ENCODE data around the gene CSNK2B. TPM values are rescaled to one million over a fixed set of nuclear protein-coding genes. Genes with fewer than 3 reads are reported as not detected.

Gene CSNK2B
- total and polyA plus RNA-seq, 9 of the 15 experiments (the other 6 are each of a cell fraction or from before 2014, with no cell fraction given), result 120 to 1,126 (median 529) TPM

DNA sequence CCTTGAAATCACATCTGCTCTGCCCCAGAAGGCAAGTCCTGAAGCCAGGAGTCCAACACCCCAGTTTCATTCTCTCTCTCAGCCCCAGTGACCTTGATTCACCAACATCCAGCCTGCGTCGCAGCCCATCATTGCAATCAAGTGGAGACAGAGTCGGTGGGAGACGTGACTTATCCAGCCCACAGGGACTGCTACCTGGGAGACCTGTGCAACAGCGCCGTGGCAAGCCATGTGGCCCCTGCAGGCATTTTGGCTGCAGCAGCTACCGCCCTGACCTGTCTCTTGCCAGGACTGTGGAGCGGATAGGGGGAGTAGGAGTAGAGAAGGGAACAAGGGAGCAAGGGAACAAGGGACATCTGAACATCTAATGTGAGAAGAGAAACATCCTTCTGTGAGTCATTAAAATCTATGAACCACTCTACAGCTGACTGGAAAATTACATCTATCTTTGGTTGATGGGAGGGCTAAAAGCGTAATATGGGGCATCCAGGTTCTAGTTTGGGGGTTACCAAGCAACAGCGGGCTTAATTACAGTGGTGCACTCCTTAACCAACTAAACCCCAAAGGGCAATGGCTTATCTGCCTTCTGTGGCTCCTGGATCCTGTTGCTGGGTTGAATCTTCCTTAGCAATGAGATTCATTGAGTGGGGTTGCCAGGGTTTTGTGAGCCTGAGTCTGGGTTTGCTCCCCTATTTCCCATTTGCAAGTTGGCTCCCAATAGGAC lies 51.8 kb downstream of the CSNK2B start (continued):
- no peak for TF ChIP-seq ZFPM2 (CRISPR knock-in tag; IDR thresholded peaks at IDR 0.05)
- TF ChIP-seq, protein P1, sequence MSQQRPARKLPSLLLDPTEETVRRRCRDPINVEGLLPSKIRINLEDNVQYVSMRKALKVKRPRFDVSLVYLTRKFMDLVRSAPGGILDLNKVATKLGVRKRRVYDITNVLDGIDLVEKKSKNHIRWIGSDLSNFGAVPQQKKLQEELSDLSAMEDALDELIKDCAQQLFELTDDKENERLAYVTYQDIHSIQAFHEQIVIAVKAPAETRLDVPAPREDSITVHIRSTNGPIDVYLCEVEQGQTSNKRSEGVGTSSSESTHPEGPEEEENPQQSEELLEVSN (IDR thresholded peaks at IDR 0.05; ENCODE audit: borderline replicate concordance in 1 of 2, extremely low read depth in 1 of 2, insufficient read depth in 1 of 2, insufficient read length in 1 of 2, low read depth in 1 of 2, low read length in 1 of 2, poor library complexity in 1 of 2, severe bottlenecking in 1 of 2), result peak; percentile 14 to 47
- TF ChIP-seq U2AF2 (optimal IDR thresholded peaks at IDR 0.05; ENCODE audit: low read depth, low read length), result no peak
- no peak for TF ChIP-seq ZNF707 (CRISPR knock-in tag; conservative IDR thresholded peaks at IDR 0.05)
- peak; percentile 22 to 49; a peak in 1 of 4 replicates for TF ChIP-seq NRF1 (conservative IDR thresholded peaks at IDR 0.05 in 1 of 2, IDR thresholded peaks at IDR 0.05 in 1 of 2)

DNA sequence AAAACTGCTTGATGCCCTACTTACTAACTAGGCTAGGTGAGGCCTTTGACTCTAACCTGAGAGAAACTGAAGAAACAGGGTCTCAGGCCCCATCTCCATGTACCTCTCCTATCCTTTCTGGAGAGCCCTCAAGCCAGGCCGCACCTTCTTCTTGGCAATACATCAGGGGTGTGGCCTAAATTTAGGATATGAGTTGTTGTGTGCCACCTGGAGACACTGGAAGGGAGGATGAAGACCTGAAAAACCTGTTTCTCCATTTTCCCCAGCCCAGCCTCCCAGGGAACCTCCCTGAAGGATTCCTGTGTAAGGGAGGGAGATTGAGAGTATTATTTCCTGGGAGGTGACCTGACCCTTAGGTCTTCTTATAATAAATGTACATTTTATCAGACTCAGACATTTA lies 52.4 kb downstream of the CSNK2B start:
- H3K36me3 ChIP-seq (ENCODE audit: control insufficient read depth, insufficient read depth, low read length), result no peaks in the 10 kb centered on the region
- H3K79me2 ChIP-seq (ENCODE audit: control insufficient read depth, insufficient read depth, low read length), result no peaks in the 10 kb centered on the region
- no peaks in the 10 kb centered on the region for H4K20me1 ChIP-seq (replicated peaks; ENCODE audit: control insufficient read depth, insufficient read depth, low read length)
- no peaks in the 10 kb centered on the region for H3K27me3 ChIP-seq (ENCODE audit: control insufficient read depth in 2 of 2, insufficient read depth in 2 of 2, low read length in 2 of 2)
- no peaks in the 10 kb centered on the region for H3K9me1 ChIP-seq (ENCODE audit: control insufficient read depth, insufficient read depth, low read length)
- no peaks in the 10 kb centered on the region for H3K9me3 ChIP-seq (replicated peaks; ENCODE audit: control insufficient read depth, insufficient read depth, low read depth, low read length)
- no peak for ATAC-seq
- no peak overlapping the region for H3K27ac ChIP-seq (ENCODE audit: extremely low read depth, low read depth, low read length)
- no peak overlapping the region for H3K9ac ChIP-seq (ENCODE audit: insufficient read depth in 1 of 2, low read depth in 2 of 2, low read length in 2 of 2)
- H2AFZ ChIP-seq (ENCODE audit: low read depth, low read length), result no peak overlapping the region
- in situ Hi-C loops (cut with MboI) (no loop called here), intact Hi-C loops (cut with micrococcal nuclease) (no loop called here)
- FAIRE-seq, result no peak
- WGBS (ENCODE audit: insufficient coverage, low coverage, missing lambda C conversion rate), result 39% methylated on average over 1 of the region's 1 CpG
- no peak overlapping the region for H3K4me2 ChIP-seq (ENCODE audit: insufficient read depth, low read length)
- BruUV-seq (replicated peaks), result no TSS peak
- TF ChIP-seq TBL1XR1 (IDR thresholded peaks at IDR 0.05; ENCODE audit: low read length in 2 of 2), result 0 out of 4 replicates have a peak, but pooled peaks of 1 of the 2 experiments have one; percentile 10
- TF ChIP-seq FOXP1 (CRISPR knock-in tag; IDR thresholded peaks at IDR 0.05), result no peak
- no peak overlapping the region for H3K4me3 ChIP-seq
- ChIA-PET CTCF (ENCODE audit: low intra/inter-chr PET ratio) (interaction anchor here (0.6 kb wide), 1 partner anchor 38 kb away, joined by 3 read pairs; the partner anchor contains the start of gene LY6G5C), POLR2A (interaction anchor here (0.8 to 15.0 kb wide), 4 partner anchors 6 to 18 kb away, joined by 3 to 223 read pairs (median 11); partner anchors contain the start of genes ABHD16A, CLIC1, LY6G6D and LY6G6F)
- DNase-seq (ENCODE audit: extremely low read depth in 1 of 4, low spot score in 3 of 4), result no peak
- H3K4me1 ChIP-seq (replicated peaks in 1 of 2; ENCODE audit: control insufficient read depth in 2 of 2, insufficient read depth in 2 of 2, low read length in 2 of 2), result peaks cover 22 to 24% of the 10 kb centered on the region in 2 experiments
